OCI-LY7 (cell line): ENCODE measurements around the gene PKN3. TPM values are rescaled to one million over a fixed set of nuclear protein-coding genes. Genes with fewer than 3 reads are reported as not detected.

Experiments
- BruUV-seq: library from RNA; stranded (reverse); fragments of 400-500 nt; replicated peaks from 2 replicates; lab custom pipeline; 2021; lab: Mats Ljungman, UMichigan
- CTCF ChIA-PET: fragments of 300-600 bp; sonication (Branson Sonifier 250); formaldehyde crosslinking; loops from one replicate; lab custom pipeline; 2022; ENCODE audit warnings: antibody characterized with exemption; ENCODE audit not compliant: unreplicated experiment; lab: Charles Lee
- POLR2A ChIA-PET: fragments of 300-600 bp; sonication (Branson Sonifier 250); formaldehyde crosslinking; loops from one replicate; lab custom pipeline; 2022; ENCODE audit warnings: antibody characterized with exemption; lab: Charles Lee
- DNase-seq: peaks from one replicate; pipeline ENCODE4 v3.0.0-alpha.2; 2015; ENCODE audit warnings: low spot score
- H2AFZ ChIP-seq: fragments of 200-600 bp; sonication (generic), shearing (Covaris generic); 2 replicates; pipeline ENCODE4 v1.6.1; 2014; ENCODE audit warnings: mild to moderate bottlenecking, antibody characterized with exemption, low read length, moderate library complexity
- H3K27ac ChIP-seq: fragments of 200-600 bp; sonication (generic); 2 replicates; pipeline ENCODE4 v1.5.1; 2014; ENCODE audit warnings: mixed run types, low read depth, mild to moderate bottlenecking, moderate library complexity, low read length, inconsistent platforms; ENCODE audit not compliant: poor library complexity, severe bottlenecking
- H3K36me3 ChIP-seq: fragments of 200-600 bp; sonication (generic); 2 replicates; pipeline ENCODE4 v1.6.1; 2014; ENCODE audit warnings: mild to moderate bottlenecking, antibody characterized with exemption, low read length, moderate library complexity, mixed read lengths; ENCODE audit not compliant: insufficient read depth
- H3K4me1 ChIP-seq: fragments of 200-600 bp; sonication (generic); 2 replicates; pipeline ENCODE4 v1.5.1; 2014; ENCODE audit warnings: mild to moderate bottlenecking, low read length; ENCODE audit not compliant: insufficient read depth, poor library complexity, severe bottlenecking
- H3K4me2 ChIP-seq: fragments of 200-600 bp; sonication (generic); 2 replicates; pipeline ENCODE4 v1.6.1; 2014; ENCODE audit warnings: mild to moderate bottlenecking, low read length
- H3K4me3 ChIP-seq: fragments of 200-600 bp; sonication (generic); 2 replicates; pipeline ENCODE4 v1.5.1; 2014; ENCODE audit warnings: mild to moderate bottlenecking, low read depth, low read length; ENCODE audit not compliant: poor library complexity, severe bottlenecking
- H3K79me2 ChIP-seq: fragments of 200-600 bp; sonication (generic); 2 replicates; pipeline ENCODE4 v1.6.1; 2016; ENCODE audit warnings: low read depth, mild to moderate bottlenecking, low read length, moderate library complexity, mixed read lengths; ENCODE audit not compliant: insufficient read depth
- H3K9me2 ChIP-seq: fragments of 200-600 bp; sonication (generic); 2 replicates; pipeline ENCODE4 v1.6.1; 2016; ENCODE audit warnings: mild to moderate bottlenecking, low read length, mixed read lengths; ENCODE audit not compliant: insufficient read depth
- H3K9me3 ChIP-seq: fragments of 200-600 bp; sonication (generic); 2 replicates; pipeline ENCODE4 v1.6.1; 2014; ENCODE audit warnings: mild to moderate bottlenecking, mixed run types, low read length, mixed read lengths
- H4K20me1 ChIP-seq: fragments of 200-600 bp; sonication (generic); 2 replicates; pipeline ENCODE4 v1.6.1; 2014; ENCODE audit warnings: mild to moderate bottlenecking, antibody characterized with exemption, low read length, moderate library complexity, mixed read lengths; ENCODE audit not compliant: insufficient read depth
- CTCF ChIP-seq: fragments of 200-600 bp; sonication (generic); conservative IDR thresholded peaks from 2 replicates; pipeline ENCODE4 v1.5.1; 2014; ENCODE audit warnings: mild to moderate bottlenecking, antibody characterized with exemption, low read length, moderate library complexity, mixed read lengths
- EZH2phosphoT487 ChIP-seq: fragments of 200-600 bp; sonication (generic); IDR thresholded peaks from 2 replicates; pipeline ENCODE4 v1.6.1; 2018; ENCODE audit warnings: low read depth, borderline replicate concordance, mild to moderate bottlenecking, mixed run types, antibody characterized with exemption, low read length, moderate library complexity, mixed read lengths
- intact Hi-C: fragments of 100-400 bp; cut with micrococcal nuclease; formaldehyde crosslinking; loops from one replicate; pipeline ENCODE4 v1.10.0; 2022; ENCODE audit not compliant: unreplicated experiment
- total RNA-seq, 2 experiments: library from RNA; depleted of rRNA in 1 of 2; stranded (reverse); fragments of >200 nt in 1 of 2; shearing (Covaris generic) in 1 of 2; gene quantifications; 2 replicates each; pipeline ENCODE4 v1.2.3, GENCODE V29; 2014 to 2022

PKN3 gene
- total RNA-seq, 2 experiments from 2014 or later: 1.5 to 3.3 TPM

GRCh38 chr9:128743421-128743820 is 41.1 kb downstream of the PKN3 start:
- H3K9me3 ChIP-seq: no peaks in the 10 kb centered on the region
- no peak overlapping the region for H2AFZ ChIP-seq
- intact Hi-C loops: no loop called here
- no peak for DNase-seq
- H3K79me2 ChIP-seq: no peaks in the 10 kb centered on the region
- TF ChIP-seq EZH2phosphoT487: no peak
- TF ChIP-seq CTCF: no peak
- CTCF ChIA-PET: no interaction called here
- H4K20me1 ChIP-seq: no peaks in the 10 kb centered on the region
- POLR2A ChIA-PET: interaction anchor here (0.7 kb wide), 2 partner anchors 331 to 365 kb away, joined by 3 to 5 read pairs; no protein-coding TSS in a partner anchor
- H3K4me2 ChIP-seq: no peak overlapping the region
- BruUV-seq: no TSS peak
- H3K27ac ChIP-seq: no peak overlapping the region
- no peaks in the 10 kb centered on the region for H3K9me2 ChIP-seq
- H3K4me1 ChIP-seq: no peaks in the 10 kb centered on the region
- H3K36me3 ChIP-seq: no peaks in the 10 kb centered on the region
- no peak overlapping the region for H3K4me3 ChIP-seq

GRCh38 chr9:128747241-128747640 is 44.9 kb downstream of the PKN3 start:
- TF ChIP-seq EZH2phosphoT487 (no peak), CTCF (no peak)
- Histone ChIP-seq H3K4me3 (no peak overlapping the region), H2AFZ (no peak overlapping the region), H3K36me3 (no peaks in the 10 kb centered on the region), H3K4me1 (no peaks in the 10 kb centered on the region), H3K4me2 (no peak overlapping the region), H4K20me1 (no peaks in the 10 kb centered on the region), H3K9me2 (no peaks in the 10 kb centered on the region), H3K27ac (no peak overlapping the region), H3K79me2 (no peaks in the 10 kb centered on the region), H3K9me3 (no peaks in the 10 kb centered on the region)
- ChIA-PET CTCF (no interaction called here), POLR2A (no interaction called here)
- no TSS peak for BruUV-seq
- intact Hi-C loops: no loop called here
- DNase-seq: no peak

GRCh38 chr9:128750926-128751595 is 48.8 kb downstream of the PKN3 start:
- Histone ChIP-seq H2AFZ (no peak overlapping the region), H3K9me3 (no peaks in the 10 kb centered on the region), H4K20me1 (no peaks in the 10 kb centered on the region), H3K9me2 (no peaks in the 10 kb centered on the region), H3K4me2 (no peak overlapping the region), H3K79me2 (no peaks in the 10 kb centered on the region), H3K27ac (no peak overlapping the region), H3K4me1 (no peaks in the 10 kb centered on the region), H3K4me3 (no peak overlapping the region), H3K36me3 (0 out of 2 replicates have a peak, but pooled peaks cover 8% of the 10 kb centered on the region)
- TF ChIP-seq CTCF (no peak), EZH2phosphoT487 (no peak)
- CTCF ChIA-PET: no interaction called here
- DNase-seq: no peak
- no TSS peak for BruUV-seq
- intact Hi-C loops: no loop called here
- POLR2A ChIA-PET: interaction anchor here (1.1 kb wide), 1 partner anchor 68 kb away, joined by 3 read pairs; no protein-coding TSS in a partner anchor
